ENCODE data around the gene EBLN1. TPM values are rescaled to one million over a fixed set of nuclear protein-coding genes. Genes with fewer than 3 reads are reported as not detected.

Gene EBLN1
- total and polyA plus RNA-seq, 2 of the 13 experiments (the other 11 are each of a cell fraction or from before 2014, with no cell fraction given) = not detected

DNA sequence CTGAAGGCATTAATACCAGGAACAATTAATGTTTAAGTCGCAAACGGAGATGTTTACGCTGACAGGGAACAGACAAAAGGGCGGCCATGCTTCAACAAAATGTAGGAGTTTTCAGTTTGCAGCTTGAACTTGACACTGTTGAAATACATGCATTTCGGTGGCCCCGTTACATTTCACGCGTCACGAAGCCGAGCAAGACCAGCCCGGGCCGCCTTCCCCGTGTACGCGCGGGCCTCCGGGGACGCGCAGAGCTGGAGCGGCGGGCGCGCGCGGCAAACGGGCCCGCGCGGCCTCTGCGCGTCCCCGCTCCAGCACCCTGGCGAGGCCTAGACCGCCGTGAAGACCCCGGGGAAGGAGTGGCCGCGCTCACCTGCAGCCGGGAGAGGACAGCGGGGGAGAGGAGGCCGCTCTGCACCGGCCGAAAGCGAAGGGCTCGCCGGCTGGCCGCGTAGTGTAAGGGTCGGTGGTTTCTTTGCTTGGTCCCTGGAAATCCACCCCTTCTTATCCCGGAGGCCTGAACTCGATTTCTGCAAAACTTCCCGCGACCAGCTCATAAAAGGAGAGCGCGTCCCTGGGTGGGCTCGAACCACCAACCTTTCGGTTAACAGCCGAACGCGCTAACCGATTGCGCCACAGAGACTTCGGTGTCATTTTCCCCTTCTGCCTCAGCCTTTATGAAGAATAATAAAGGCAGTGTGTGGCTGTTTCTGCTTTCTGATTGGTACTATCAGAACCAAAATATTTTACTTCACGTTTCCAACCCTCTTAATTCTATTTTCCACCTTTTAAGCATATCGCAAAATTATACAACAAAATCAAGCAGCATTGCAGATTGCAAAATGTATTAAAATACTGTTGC, 11.4 kb upstream of the EBLN1 start (continued):
- TF ChIP-seq DMTF1 (CRISPR knock-in tag; IDR thresholded peaks at IDR 0.05) (no peak), FOXA3 (CRISPR knock-in tag; IDR thresholded peaks at IDR 0.05) (peak; percentile 52), WIZ (CRISPR knock-in tag; IDR thresholded peaks at IDR 0.05) (no peak), LCORL (IDR thresholded peaks at IDR 0.05) (0 out of 2 replicates have a peak, but pooled peaks have one; percentile 27), LCORL (CRISPR knock-in tag; IDR thresholded peaks at IDR 0.05) (peak; percentile 73; the same call in 1 of the 2 replicates), TIGD3 (CRISPR knock-in tag; IDR thresholded peaks at IDR 0.05; ENCODE audit: borderline replicate concordance) (no peak), KLF12 (CRISPR knock-in tag; IDR thresholded peaks at IDR 0.05; ENCODE audit: borderline replicate concordance) (0 out of 2 replicates have a peak, but pooled peaks have one; percentile 38), ZHX2 (IDR thresholded peaks at IDR 0.05; ENCODE audit: low read depth) (no peak), ZHX2 (CRISPR knock-in tag; IDR thresholded peaks at IDR 0.05; ENCODE audit: borderline replicate concordance) (no peak; the same call in 1 of the 2 replicates), MED1 (CRISPR knock-in tag; IDR thresholded peaks at IDR 0.05) (peak; percentile 21; the same call in 1 of the 2 replicates), ZSCAN25 (CRISPR knock-in tag; IDR thresholded peaks at IDR 0.05) (peak; percentile 70), RFX5 (IDR thresholded peaks at IDR 0.05; ENCODE audit: low read depth, low read length) (no peak), KDM6A (CRISPR knock-in tag; IDR thresholded peaks at IDR 0.05; ENCODE audit: low read depth) (no peak), MTF2 (CRISPR knock-in tag; IDR thresholded peaks at IDR 0.05; ENCODE audit: borderline replicate concordance) (no peak)
- TF ChIP-seq, protein P1, sequence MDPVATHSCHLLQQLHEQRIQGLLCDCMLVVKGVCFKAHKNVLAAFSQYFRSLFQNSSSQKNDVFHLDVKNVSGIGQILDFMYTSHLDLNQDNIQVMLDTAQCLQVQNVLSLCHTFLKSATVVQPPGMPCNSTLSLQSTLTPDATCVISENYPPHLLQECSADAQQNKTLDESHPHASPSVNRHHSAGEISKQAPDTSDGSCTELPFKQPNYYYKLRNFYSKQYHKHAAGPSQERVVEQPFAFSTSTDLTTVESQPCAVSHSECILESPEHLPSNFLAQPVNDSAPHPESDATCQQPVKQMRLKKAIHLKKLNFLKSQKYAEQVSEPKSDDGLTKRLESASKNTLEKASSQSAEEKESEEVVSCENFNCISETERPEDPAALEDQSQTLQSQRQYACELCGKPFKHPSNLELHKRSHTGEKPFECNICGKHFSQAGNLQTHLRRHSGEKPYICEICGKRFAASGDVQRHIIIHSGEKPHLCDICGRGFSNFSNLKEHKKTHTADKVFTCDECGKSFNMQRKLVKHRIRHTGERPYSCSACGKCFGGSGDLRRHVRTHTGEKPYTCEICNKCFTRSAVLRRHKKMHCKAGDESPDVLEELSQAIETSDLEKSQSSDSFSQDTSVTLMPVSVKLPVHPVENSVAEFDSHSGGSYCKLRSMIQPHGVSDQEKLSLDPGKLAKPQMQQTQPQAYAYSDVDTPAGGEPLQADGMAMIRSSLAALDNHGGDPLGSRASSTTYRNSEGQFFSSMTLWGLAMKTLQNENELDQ (CRISPR knock-in tag; IDR thresholded peaks at IDR 0.05; ENCODE audit: borderline replicate concordance) = no peak
